ENCODE measurements around the gene DGUOK.

The DGUOK gene

GRCh38 chr2:73992036-73992435 lies 65.4 kb downstream of the DGUOK start:
- H3K9me3 ChIP-seq (ENCODE audit: control insufficient read depth, insufficient read depth, low read depth, low read length) = no peaks in the 10 kb centered on the region
- H3K4me1 ChIP-seq (ENCODE audit: control insufficient read depth, insufficient read depth, low read length) = peaks cover 27% of the 10 kb centered on the region
- H3K36me3 ChIP-seq (ENCODE audit: control insufficient read depth, insufficient read depth, low read length) = peaks cover 3% of the 10 kb centered on the region; the same call in 1 of the 2 replicates
- H3K4me3 ChIP-seq (ENCODE audit: low read depth, low read length) = no peak overlapping the region
- no peak overlapping the region for H3K9ac ChIP-seq (ENCODE audit: low read length)
- peaks cover 5% of the 10 kb centered on the region; the same call in 1 of the 2 replicates for H3K27me3 ChIP-seq (ENCODE audit: control insufficient read depth, insufficient read depth, low read length)
- H3K27ac ChIP-seq (ENCODE audit: low read depth, low read length) = no peak overlapping the region

- Histone ChIP-seq H3K9ac (ENCODE audit: low read length) (no peak overlapping the region), H3K4me3 (ENCODE audit: low read depth, low read length) (no peak overlapping the region), H3K27ac (ENCODE audit: low read depth, low read length) (no peak overlapping the region), H3K36me3 (ENCODE audit: control insufficient read depth, insufficient read depth, low read length) (peaks cover 3% of the 10 kb centered on the region; the same call in 1 of the 2 replicates), H3K9me3 (ENCODE audit: control insufficient read depth, insufficient read depth, low read depth, low read length) (no peaks in the 10 kb centered on the region), H3K27me3 (ENCODE audit: control insufficient read depth, insufficient read depth, low read length) (no peaks in the 10 kb centered on the region), H3K4me1 (ENCODE audit: control insufficient read depth, insufficient read depth, low read length) (peaks cover 15% of the 10 kb centered on the region)
Measured at GRCh38 chr2:73993376-73993775, 66.7 kb downstream of the DGUOK start.

- no peaks in the 10 kb centered on the region for H3K9me3 ChIP-seq (ENCODE audit: control insufficient read depth, insufficient read depth, low read depth, low read length)
- H3K9ac ChIP-seq (ENCODE audit: low read length) = no peak overlapping the region
- no peak overlapping the region for H3K4me3 ChIP-seq (ENCODE audit: low read depth, low read length)
- no peak overlapping the region for H3K27ac ChIP-seq (ENCODE audit: low read depth, low read length)
- peaks cover 3% of the 10 kb centered on the region; the same call in 1 of the 2 replicates for H3K36me3 ChIP-seq (ENCODE audit: control insufficient read depth, insufficient read depth, low read length)
- no peaks in the 10 kb centered on the region for H3K27me3 ChIP-seq (ENCODE audit: control insufficient read depth, insufficient read depth, low read length)
- peaks cover 12% of the 10 kb centered on the region for H3K4me1 ChIP-seq (ENCODE audit: control insufficient read depth, insufficient read depth, low read length)
Measured at GRCh38 chr2:73993778-73994177, 67.1 kb downstream of the DGUOK start.

- H3K9ac ChIP-seq (ENCODE audit: low read length) = no peak overlapping the region
- H3K36me3 ChIP-seq (ENCODE audit: control insufficient read depth, insufficient read depth, low read length) = peaks cover 3% of the 10 kb centered on the region; the same call in 1 of the 2 replicates
- peaks cover 9% of the 10 kb centered on the region for H3K4me1 ChIP-seq (ENCODE audit: control insufficient read depth, insufficient read depth, low read length)
- H3K27me3 ChIP-seq (ENCODE audit: control insufficient read depth, insufficient read depth, low read length) = no peaks in the 10 kb centered on the region
- H3K9me3 ChIP-seq (ENCODE audit: control insufficient read depth, insufficient read depth, low read depth, low read length) = no peaks in the 10 kb centered on the region
- no peak overlapping the region for H3K4me3 ChIP-seq (ENCODE audit: low read depth, low read length)
- H3K27ac ChIP-seq (ENCODE audit: low read depth, low read length) = no peak overlapping the region
Measured at GRCh38 chr2:73994178-73994831, 67.6 kb downstream of the DGUOK start.

- no peak overlapping the region for H3K4me3 ChIP-seq (ENCODE audit: low read depth, low read length)
- H3K9me3 ChIP-seq (ENCODE audit: control insufficient read depth, insufficient read depth, low read depth, low read length) = no peaks in the 10 kb centered on the region
- peaks cover 7% of the 10 kb centered on the region for H3K27me3 ChIP-seq (ENCODE audit: control insufficient read depth, insufficient read depth, low read length)
- H3K9ac ChIP-seq (ENCODE audit: low read length) = no peak overlapping the region
- no peak overlapping the region for H3K27ac ChIP-seq (ENCODE audit: low read depth, low read length)
- peaks cover 24% of the 10 kb centered on the region for H3K4me1 ChIP-seq (ENCODE audit: control insufficient read depth, insufficient read depth, low read length)
- 0 out of 2 replicates have a peak, but pooled peaks cover 3% of the 10 kb centered on the region for H3K36me3 ChIP-seq (ENCODE audit: control insufficient read depth, insufficient read depth, low read length)
Measured at GRCh38 chr2:73995810-73996209, 69.1 kb downstream of the DGUOK start.

- peaks cover 18% of the 10 kb centered on the region for H3K27me3 ChIP-seq (ENCODE audit: control insufficient read depth, insufficient read depth, low read length)
- peaks cover 33% of the 10 kb centered on the region for H3K4me1 ChIP-seq (ENCODE audit: control insufficient read depth, insufficient read depth, low read length)
- no peak overlapping the region for H3K4me3 ChIP-seq (ENCODE audit: low read depth, low read length)
- no peaks in the 10 kb centered on the region for H3K9me3 ChIP-seq (ENCODE audit: control insufficient read depth, insufficient read depth, low read depth, low read length)
- no peak overlapping the region for H3K27ac ChIP-seq (ENCODE audit: low read depth, low read length)
- H3K36me3 ChIP-seq (ENCODE audit: control insufficient read depth, insufficient read depth, low read length) = no peaks in the 10 kb centered on the region
- H3K9ac ChIP-seq (ENCODE audit: low read length) = no peak overlapping the region
Measured at GRCh38 chr2:73997813-73998212, 71.1 kb downstream of the DGUOK start.

- Histone ChIP-seq H3K9ac (ENCODE audit: low read length) (no peak overlapping the region), H3K27ac (ENCODE audit: low read depth, low read length) (no peak overlapping the region), H3K9me3 (ENCODE audit: control insufficient read depth, insufficient read depth, low read depth, low read length) (no peaks in the 10 kb centered on the region), H3K27me3 (ENCODE audit: control insufficient read depth, insufficient read depth, low read length) (peaks cover 18% of the 10 kb centered on the region), H3K4me3 (ENCODE audit: low read depth, low read length) (no peak overlapping the region), H3K36me3 (ENCODE audit: control insufficient read depth, insufficient read depth, low read length) (no peaks in the 10 kb centered on the region), H3K4me1 (ENCODE audit: control insufficient read depth, insufficient read depth, low read length) (peaks cover 33% of the 10 kb centered on the region)
Measured at GRCh38 chr2:73998451-73998850, 71.8 kb downstream of the DGUOK start.

- H3K9ac ChIP-seq (ENCODE audit: low read length) = no peak overlapping the region
- no peaks in the 10 kb centered on the region for H3K36me3 ChIP-seq (ENCODE audit: control insufficient read depth, insufficient read depth, low read length)
- H3K4me1 ChIP-seq (ENCODE audit: control insufficient read depth, insufficient read depth, low read length) = peaks cover 37% of the 10 kb centered on the region
- no peaks in the 10 kb centered on the region for H3K9me3 ChIP-seq (ENCODE audit: control insufficient read depth, insufficient read depth, low read depth, low read length)
- no peak overlapping the region for H3K4me3 ChIP-seq (ENCODE audit: low read depth, low read length)
- no peak overlapping the region for H3K27ac ChIP-seq (ENCODE audit: low read depth, low read length)
- peaks cover 18% of the 10 kb centered on the region for H3K27me3 ChIP-seq (ENCODE audit: control insufficient read depth, insufficient read depth, low read length)
Measured at GRCh38 chr2:73998933-73999332, 72.3 kb downstream of the DGUOK start.

GRCh38 chr2:73999881-74000597 lies 73.4 kb downstream of the DGUOK start:
- H3K36me3 ChIP-seq (ENCODE audit: control insufficient read depth, insufficient read depth, low read length) = no peaks in the 10 kb centered on the region
- H3K4me1 ChIP-seq (ENCODE audit: control insufficient read depth, insufficient read depth, low read length) = peaks cover 48% of the 10 kb centered on the region
- peak overlapping the region; percentile 12 for H3K9ac ChIP-seq (ENCODE audit: low read length)
- H3K27me3 ChIP-seq (ENCODE audit: control insufficient read depth, insufficient read depth, low read length) = peaks cover 18% of the 10 kb centered on the region
- no peak overlapping the region for H3K4me3 ChIP-seq (ENCODE audit: low read depth, low read length)
- no peaks in the 10 kb centered on the region for H3K9me3 ChIP-seq (ENCODE audit: control insufficient read depth, insufficient read depth, low read depth, low read length)
- H3K27ac ChIP-seq (ENCODE audit: low read depth, low read length) = no peak overlapping the region

DNA sequence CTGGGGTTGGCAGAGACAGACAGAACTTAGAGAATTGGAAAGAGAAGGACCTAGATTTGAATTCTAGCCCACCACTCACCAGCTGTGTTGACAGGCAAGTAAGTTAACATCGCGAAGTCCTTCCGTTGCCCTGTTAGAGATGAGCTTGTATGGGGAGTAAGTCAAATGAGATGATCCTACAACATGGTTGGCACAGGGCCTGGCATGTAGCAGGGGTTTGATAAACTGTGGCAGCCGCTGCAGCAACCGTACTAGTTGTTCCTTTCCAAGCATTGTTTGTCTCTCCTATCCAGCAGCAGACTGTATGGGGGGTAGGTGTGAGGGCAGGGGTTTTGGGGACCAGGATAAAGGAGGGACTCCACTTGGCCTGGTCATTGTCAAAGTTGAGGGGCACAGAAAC lies 74.0 kb downstream of the DGUOK start:
- H3K4me1 ChIP-seq (ENCODE audit: control insufficient read depth, insufficient read depth, low read length) = peaks cover 42% of the 10 kb centered on the region
- no peak overlapping the region for H3K9ac ChIP-seq (ENCODE audit: low read length)
- no peaks in the 10 kb centered on the region for H3K9me3 ChIP-seq (ENCODE audit: control insufficient read depth, insufficient read depth, low read depth, low read length)
- H3K27me3 ChIP-seq (ENCODE audit: control insufficient read depth, insufficient read depth, low read length) = peaks cover 18% of the 10 kb centered on the region
- H3K27ac ChIP-seq (ENCODE audit: low read depth, low read length) = no peak overlapping the region
- H3K4me3 ChIP-seq (ENCODE audit: low read depth, low read length) = no peak overlapping the region
- no peaks in the 10 kb centered on the region for H3K36me3 ChIP-seq (ENCODE audit: control insufficient read depth, insufficient read depth, low read length)

- H3K27ac ChIP-seq (ENCODE audit: low read depth, low read length) = no peak overlapping the region
- no peaks in the 10 kb centered on the region for H3K36me3 ChIP-seq (ENCODE audit: control insufficient read depth, insufficient read depth, low read length)
- H3K4me3 ChIP-seq (ENCODE audit: low read depth, low read length) = no peak overlapping the region
- H3K27me3 ChIP-seq (ENCODE audit: control insufficient read depth, insufficient read depth, low read length) = peaks cover 18% of the 10 kb centered on the region
- H3K9me3 ChIP-seq (ENCODE audit: control insufficient read depth, insufficient read depth, low read depth, low read length) = no peaks in the 10 kb centered on the region
- peaks cover 44% of the 10 kb centered on the region for H3K4me1 ChIP-seq (ENCODE audit: control insufficient read depth, insufficient read depth, low read length)
- H3K9ac ChIP-seq (ENCODE audit: low read length) = no peak overlapping the region
Measured at GRCh38 chr2:74001121-74001520, 74.4 kb downstream of the DGUOK start.

Data from HUES6 (cell line).